ENCODE data around the gene TENM3. TPM values are rescaled to one million over a fixed set of nuclear protein-coding genes. Genes with fewer than 3 reads are reported as not detected.

Gene TENM3
- total RNA-seq, 1 donor from 2014 or later = not detected

DNA sequence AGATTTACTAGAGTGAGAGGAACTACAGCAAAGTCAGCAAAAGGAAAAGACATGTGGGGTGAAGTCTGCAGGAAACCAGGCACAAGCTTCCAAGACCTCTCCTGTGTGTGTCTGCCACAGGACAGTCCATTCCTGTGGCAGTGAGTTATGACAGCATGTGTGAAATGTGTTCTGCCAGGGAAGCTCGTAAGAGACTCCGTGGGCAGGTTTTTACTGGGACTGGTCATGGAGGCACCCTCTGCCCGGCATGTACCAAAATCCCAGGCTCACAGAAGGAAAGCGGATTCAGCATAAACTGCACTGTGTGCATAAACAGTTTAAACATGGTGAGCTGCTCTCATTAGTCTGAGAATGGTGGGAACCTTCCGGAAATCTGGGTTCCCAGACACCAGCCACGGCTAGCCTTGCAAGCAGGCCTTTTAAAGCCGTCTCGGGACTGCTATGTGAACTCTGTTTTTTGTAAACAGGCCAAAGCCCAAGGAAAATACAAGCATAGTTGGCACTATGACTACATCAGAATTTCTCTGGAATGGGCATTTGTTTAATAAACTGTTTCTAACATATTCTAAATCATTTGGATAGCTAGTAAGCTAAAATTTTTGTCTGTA lies 288.5 kb downstream of the TENM3 start:
- POLR2A ChIA-PET = no interaction called here
- Mint-ChIP-seq H3K27me3 (no peaks in the 10 kb centered on the region), H3K4me3 (no peak overlapping the region), H3K36me3 (ENCODE audit: low read depth) (no peaks in the 10 kb centered on the region), H3K4me1 (no peaks in the 10 kb centered on the region), H3K27ac (no peak overlapping the region), H3K9me3 (no peaks in the 10 kb centered on the region)
- CTCF ChIA-PET = no interaction called here
- TF ChIP-seq, protein P1, sequence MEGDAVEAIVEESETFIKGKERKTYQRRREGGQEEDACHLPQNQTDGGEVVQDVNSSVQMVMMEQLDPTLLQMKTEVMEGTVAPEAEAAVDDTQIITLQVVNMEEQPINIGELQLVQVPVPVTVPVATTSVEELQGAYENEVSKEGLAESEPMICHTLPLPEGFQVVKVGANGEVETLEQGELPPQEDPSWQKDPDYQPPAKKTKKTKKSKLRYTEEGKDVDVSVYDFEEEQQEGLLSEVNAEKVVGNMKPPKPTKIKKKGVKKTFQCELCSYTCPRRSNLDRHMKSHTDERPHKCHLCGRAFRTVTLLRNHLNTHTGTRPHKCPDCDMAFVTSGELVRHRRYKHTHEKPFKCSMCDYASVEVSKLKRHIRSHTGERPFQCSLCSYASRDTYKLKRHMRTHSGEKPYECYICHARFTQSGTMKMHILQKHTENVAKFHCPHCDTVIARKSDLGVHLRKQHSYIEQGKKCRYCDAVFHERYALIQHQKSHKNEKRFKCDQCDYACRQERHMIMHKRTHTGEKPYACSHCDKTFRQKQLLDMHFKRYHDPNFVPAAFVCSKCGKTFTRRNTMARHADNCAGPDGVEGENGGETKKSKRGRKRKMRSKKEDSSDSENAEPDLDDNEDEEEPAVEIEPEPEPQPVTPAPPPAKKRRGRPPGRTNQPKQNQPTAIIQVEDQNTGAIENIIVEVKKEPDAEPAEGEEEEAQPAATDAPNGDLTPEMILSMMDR (IDR thresholded peaks at IDR 0.05) = no peak
- ATAC-seq (ENCODE audit: low read depth) = no peak
- DNase-seq = no peak
- intact Hi-C loops (cut with micrococcal nuclease) = no loop called here

DNA sequence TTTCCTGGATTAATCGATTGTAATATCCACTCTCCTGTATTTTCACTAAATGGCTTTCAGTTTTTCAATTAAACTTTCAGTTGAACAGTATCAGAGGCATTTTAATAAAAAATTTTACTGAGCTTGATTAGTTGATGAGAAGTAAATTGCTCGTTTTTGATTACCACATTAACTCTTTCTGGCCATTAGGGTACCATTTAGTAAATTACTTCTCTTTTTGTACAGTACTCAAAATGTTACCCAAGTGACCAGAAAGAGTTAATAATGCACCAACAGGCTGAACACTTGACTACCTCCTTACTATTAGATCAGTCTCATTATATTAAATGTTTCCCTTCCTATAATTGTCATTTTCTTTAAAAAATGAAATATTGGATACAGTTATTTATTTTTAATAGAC lies 289.2 kb downstream of the TENM3 start:
- Mint-ChIP-seq H3K27ac (no peak overlapping the region), H3K9me3 (no peaks in the 10 kb centered on the region), H3K27me3 (no peaks in the 10 kb centered on the region), H3K4me3 (no peak overlapping the region), H3K4me1 (no peaks in the 10 kb centered on the region), H3K36me3 (ENCODE audit: low read depth) (no peaks in the 10 kb centered on the region)
- DNase-seq (no peak), ATAC-seq (ENCODE audit: low read depth) (no peak)
- POLR2A ChIA-PET = no interaction called here
- TF ChIP-seq, protein P1 (IDR thresholded peaks at IDR 0.05) = no peak
- intact Hi-C loops (cut with micrococcal nuclease) = no loop called here
- CTCF ChIA-PET = no interaction called here

DNA sequence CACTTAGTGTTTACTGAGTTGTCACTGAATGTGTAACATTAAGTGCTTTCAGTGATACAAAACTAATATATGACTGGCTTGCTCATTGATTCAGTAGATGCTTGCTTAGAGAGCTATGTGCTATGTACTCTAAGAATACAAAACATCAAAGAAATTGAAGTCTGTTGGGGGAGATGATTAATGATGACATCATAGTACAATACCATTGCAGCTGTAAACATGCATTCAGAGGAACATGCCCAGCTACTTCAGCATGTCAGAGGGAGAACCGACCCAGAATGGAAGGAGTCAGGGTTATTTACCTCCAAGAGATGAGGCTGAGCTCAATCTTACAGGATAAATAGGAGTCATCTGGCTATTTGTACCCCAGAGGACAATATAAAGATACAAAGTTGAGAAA lies 290.8 kb downstream of the TENM3 start:
- Mint-ChIP-seq H3K9me3 (no peaks in the 10 kb centered on the region), H3K27ac (no peak overlapping the region), H3K27me3 (no peaks in the 10 kb centered on the region), H3K36me3 (ENCODE audit: low read depth) (no peaks in the 10 kb centered on the region), H3K4me1 (no peaks in the 10 kb centered on the region), H3K4me3 (no peak overlapping the region)
- intact Hi-C loops (cut with micrococcal nuclease) = no loop called here
- ATAC-seq (ENCODE audit: low read depth) (no peak), DNase-seq (no peak)
- TF ChIP-seq, protein P1 (IDR thresholded peaks at IDR 0.05) = no peak
- POLR2A ChIA-PET = no interaction called here
- CTCF ChIA-PET = no interaction called here

DNA sequence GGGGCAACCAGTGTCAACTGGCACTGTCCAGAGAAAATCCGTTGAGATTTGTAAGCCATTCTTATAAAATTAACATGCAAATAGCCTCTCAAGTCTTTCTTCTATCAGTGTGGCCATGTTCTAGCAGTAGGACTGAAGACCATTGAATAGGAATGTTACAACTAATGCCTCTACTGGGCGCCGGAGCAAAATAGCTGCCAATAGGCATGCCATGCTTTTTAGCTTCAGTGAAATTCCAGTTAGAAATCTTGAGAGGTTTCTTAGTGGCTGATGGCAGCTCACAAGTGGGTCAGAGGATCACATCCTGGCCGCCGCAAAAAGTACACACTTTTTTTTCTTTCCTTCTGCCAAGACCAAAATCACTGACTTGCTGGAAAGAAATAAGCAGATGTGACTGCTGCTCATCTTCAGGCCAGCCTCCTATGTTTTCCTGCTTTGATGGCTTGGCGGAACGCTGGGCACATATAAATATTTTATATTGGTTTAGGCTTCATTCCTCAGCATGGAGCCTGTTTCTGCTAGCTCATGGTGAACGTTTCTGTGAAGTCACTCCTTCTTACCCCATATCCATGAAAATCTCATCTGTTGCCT lies 293.1 kb downstream of the TENM3 start:
- intact Hi-C loops (cut with micrococcal nuclease) = no loop called here
- H3K4me1 Mint-ChIP-seq = no peaks in the 10 kb centered on the region
- H3K27me3 Mint-ChIP-seq = no peaks in the 10 kb centered on the region
- H3K4me3 Mint-ChIP-seq = no peak overlapping the region
- TF ChIP-seq, protein P1 (IDR thresholded peaks at IDR 0.05) = no peak
- H3K36me3 Mint-ChIP-seq (ENCODE audit: low read depth) = no peaks in the 10 kb centered on the region
- ATAC-seq (ENCODE audit: low read depth) (no peak), DNase-seq (no peak)
- CTCF ChIA-PET = no interaction called here
- POLR2A ChIA-PET = no interaction called here
- no peak overlapping the region for H3K27ac Mint-ChIP-seq
- no peaks in the 10 kb centered on the region for H3K9me3 Mint-ChIP-seq

DNA sequence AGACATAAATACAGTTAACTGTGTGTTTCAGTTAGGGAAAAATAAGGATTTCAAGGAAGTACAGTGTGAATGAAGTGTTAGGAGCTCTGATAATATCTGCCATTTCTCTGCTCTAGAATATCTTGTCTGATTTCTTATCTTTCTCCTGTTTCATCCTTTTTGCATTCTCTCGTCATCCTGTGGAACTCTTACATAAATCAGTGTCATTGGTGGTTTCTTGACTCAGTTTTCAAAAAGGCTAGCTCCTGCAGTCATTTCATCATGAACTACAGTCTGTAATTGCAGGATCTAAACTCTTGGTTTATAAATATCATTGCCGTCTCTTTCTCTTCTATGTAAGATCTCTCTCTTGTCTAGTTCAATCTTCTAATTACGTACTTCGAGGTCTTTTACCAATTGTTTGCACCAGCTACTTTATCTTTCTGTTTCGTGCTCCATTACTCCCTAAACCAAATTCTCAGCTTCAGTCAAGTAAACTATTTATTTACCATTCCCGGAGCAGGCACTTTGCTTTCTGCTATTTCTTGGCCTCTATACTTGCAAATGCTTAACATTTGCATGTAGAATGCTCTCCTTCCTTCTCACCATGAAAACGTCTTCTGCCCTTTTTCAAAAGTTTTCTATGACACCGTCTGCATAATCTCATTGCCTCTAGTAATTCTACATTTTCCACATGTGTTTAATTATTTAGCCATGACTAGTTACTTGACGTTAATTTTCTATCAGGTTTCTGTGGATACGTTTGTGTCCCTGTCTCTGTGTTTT lies 294.0 kb downstream of the TENM3 start:
- no peaks in the 10 kb centered on the region for H3K4me1 Mint-ChIP-seq
- ATAC-seq (ENCODE audit: low read depth) (no peak), DNase-seq (no peak)
- no peak overlapping the region for H3K4me3 Mint-ChIP-seq
- TF ChIP-seq, protein P1 (IDR thresholded peaks at IDR 0.05) = no peak
- H3K36me3 Mint-ChIP-seq (ENCODE audit: low read depth) = no peaks in the 10 kb centered on the region
- H3K27ac Mint-ChIP-seq = no peak overlapping the region
- H3K27me3 Mint-ChIP-seq = no peaks in the 10 kb centered on the region
- CTCF ChIA-PET = no interaction called here
- no peaks in the 10 kb centered on the region for H3K9me3 Mint-ChIP-seq
- intact Hi-C loops (cut with micrococcal nuclease) = no loop called here
- POLR2A ChIA-PET = no interaction called here
